NT2/D1 (cell line): Measurements from ENCODE around the gene HOPX.

ENCODE experiments used
- SUZ12 ChIP-seq: IDR thresholded peaks from 2 replicates; pipeline ENCODE4 v1.6.1; 2011; ENCODE audit not compliant: insufficient read length, insufficient read depth; ENCODE audit errors: extremely low read depth
- YY1 ChIP-seq: IDR thresholded peaks from 2 replicates; pipeline ENCODE4 v1.6.1; 2011; ENCODE audit not compliant: insufficient read length, insufficient read depth
- ZNF274 ChIP-seq: IDR thresholded peaks from 2 replicates; pipeline ENCODE4 v1.6.1; 2011; ENCODE audit warnings: mild to moderate bottlenecking, low read depth, low read length

DNA sequence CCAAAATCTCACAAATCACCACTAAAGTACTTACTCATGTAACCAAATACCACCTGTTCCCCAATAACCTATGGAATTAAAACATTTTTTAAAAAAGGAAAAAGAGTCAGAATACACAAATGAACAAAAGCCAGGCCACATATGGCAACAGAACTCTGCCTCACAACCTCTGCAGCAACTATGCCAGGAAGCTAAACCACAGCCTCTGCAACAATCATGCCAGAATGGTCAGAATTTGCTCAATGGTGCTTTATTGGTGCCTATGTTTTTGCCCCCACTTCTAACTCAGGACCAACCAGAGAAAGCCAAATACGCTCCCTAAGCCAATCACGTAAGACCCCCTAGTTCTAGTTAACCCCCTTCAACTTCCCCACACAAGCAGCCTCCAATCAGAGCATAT lies 69.6 kb downstream of the HOPX start:
- no peak for TF ChIP-seq SUZ12
- TF ChIP-seq YY1 = no peak
- TF ChIP-seq ZNF274 = no peak
